ENCODE measurements around the gene PCYOX1L.

- TF ChIP-seq ATF6 (CRISPR knock-in tag; IDR thresholded peaks at IDR 0.05): no peak
- TF ChIP-seq SMC3 (conservative IDR thresholded peaks at IDR 0.05; ENCODE audit: insufficient read depth, low read depth, low read length): no peak
- TF ChIP-seq MYC (IDR thresholded peaks at IDR 0.05; ENCODE audit: low read depth, low read length): no peak
- TF ChIP-seq MYC (CRISPR knock-in tag; IDR thresholded peaks at IDR 0.05; ENCODE audit: borderline replicate concordance, low read depth): no peak
Observed at GRCh38 chr5:149406203-149406978, 48.5 kb downstream of the PCYOX1L start.

All from K562 (cell line).